Measurements from ENCODE around the gene NCCRP1. TPM values are rescaled to one million over a fixed set of nuclear protein-coding genes. Genes with fewer than 3 reads are reported as not detected.
A peak's percentile ranks its signal among the peaks of the same experiment; 100 is the strongest.

NCCRP1 gene
- total RNA-seq, 4 donors from 2014 or later: not detected

- no peak for TF ChIP-seq CTCF (IDR thresholded peaks at IDR 0.05)
- no peaks in the 10 kb centered on the region for H3K9me3 ChIP-seq
- no peak overlapping the region for H3K4me3 ChIP-seq
- peaks cover 0 to 68% (median 13%) of the 10 kb centered on the region in 4 donors for H3K4me1 ChIP-seq
- H3K36me3 ChIP-seq: peaks cover 0 to 21% (median 0%) of the 10 kb centered on the region in 3 donors
- no peak overlapping the region for H3K27ac ChIP-seq
- no peak for DNase-seq (ENCODE audit: low spot score in 2 of 2)
- 92 to 93% methylated on average over 7 of the region's 7 CpGs for WGBS, 2 donors
- no peaks in the 10 kb centered on the region for H3K27me3 ChIP-seq
These were observed 30.9 kb upstream of the NCCRP1 start for GRCh38 chr19:39165857-39166256.

GRCh38 chr19:39166571-39167391 is 30.0 kb upstream of the NCCRP1 start:
- 31 to 34% methylated on average over 21 to 24 of the region's 24 CpGs for WGBS, 2 donors
- Histone ChIP-seq H3K36me3 (peaks cover 0 to 30% (median 0%) of the 10 kb centered on the region in 3 donors), H3K9me3 (no peaks in the 10 kb centered on the region), H3K4me1 (peaks cover 0 to 62% (median 13%) of the 10 kb centered on the region in 4 donors), H3K4me3 (no peak overlapping the region), H3K27me3 (no peaks in the 10 kb centered on the region), H3K27ac (peak overlapping the region; percentile 17 to 68 (median 29))
- no peak for TF ChIP-seq EP300 (IDR thresholded peaks at IDR 0.05)
- no peak for TF ChIP-seq POLR2A (IDR thresholded peaks at IDR 0.05)
- DNase-seq (ENCODE audit: low spot score in 2 of 2): peak in 1 of 2 donors; percentile 35

DNA sequence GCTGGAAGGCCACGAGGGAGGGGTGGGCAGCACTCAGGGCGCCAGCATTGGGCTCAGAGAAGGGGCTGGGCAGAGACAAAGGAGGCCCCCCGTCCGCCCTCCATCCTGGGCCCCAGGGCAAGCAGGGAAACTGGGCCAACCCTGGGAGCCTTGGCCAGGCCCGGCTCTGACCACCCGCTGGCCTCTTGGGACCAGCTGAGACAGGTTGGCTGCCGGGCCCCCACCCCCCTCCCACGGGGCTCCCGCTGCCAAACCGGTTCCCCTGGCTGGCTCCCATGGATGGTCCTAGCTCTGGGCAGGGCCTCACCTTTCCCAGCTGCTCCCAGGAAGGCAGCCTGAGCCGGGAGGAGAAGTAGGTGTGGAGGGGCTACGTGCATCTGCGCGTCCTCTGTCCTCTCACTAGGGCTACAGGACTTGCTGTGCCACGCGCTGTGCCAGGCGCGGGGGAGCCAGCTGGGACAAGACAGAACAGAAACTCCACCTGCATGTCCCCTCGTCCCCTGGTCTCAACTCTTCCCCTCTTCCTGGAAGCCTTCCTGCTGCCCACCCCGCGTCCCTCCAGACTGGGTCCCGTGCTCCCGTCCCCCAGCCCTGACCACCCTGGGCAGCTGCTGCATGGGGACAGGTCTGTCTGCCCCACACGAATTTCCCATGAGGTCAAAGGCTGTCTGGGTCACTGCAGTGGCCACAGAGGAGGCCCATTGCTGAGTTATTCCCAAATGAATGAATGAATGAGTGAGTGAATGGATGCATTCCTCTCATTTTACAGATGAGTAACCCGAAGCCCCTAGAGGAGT is 29.1 kb upstream of the NCCRP1 start:
- DNase-seq (ENCODE audit: low spot score in 2 of 2): no peak
- Histone ChIP-seq H3K27me3 (no peaks in the 10 kb centered on the region), H3K9me3 (no peaks in the 10 kb centered on the region), H3K27ac (peak overlapping the region; percentile 17 to 68 (median 29)), H3K36me3 (peaks cover 0 to 39% (median 0%) of the 10 kb centered on the region in 3 donors), H3K4me1 (peaks cover 0 to 53% (median 13%) of the 10 kb centered on the region in 4 donors), H3K4me3 (no peak overlapping the region)
- WGBS, 2 donors: 78 to 79% methylated on average over 20 to 21 of the region's 25 CpGs
- no peak for TF ChIP-seq CTCF (IDR thresholded peaks at IDR 0.05)
- no peak for TF ChIP-seq EP300 (IDR thresholded peaks at IDR 0.05)
- TF ChIP-seq POLR2A (IDR thresholded peaks at IDR 0.05): no peak

- Histone ChIP-seq H3K27ac (no peak overlapping the region), H3K4me3 (no peak overlapping the region), H3K4me1 (peaks cover 0 to 47% (median 13%) of the 10 kb centered on the region in 4 donors), H3K27me3 (no peaks in the 10 kb centered on the region), H3K36me3 (peaks cover 0 to 47% (median 0%) of the 10 kb centered on the region in 3 donors), H3K9me3 (no peaks in the 10 kb centered on the region)
- TF ChIP-seq POLR2A (IDR thresholded peaks at IDR 0.05) (no peak), CTCF (IDR thresholded peaks at IDR 0.05) (no peak), EP300 (IDR thresholded peaks at IDR 0.05) (no peak)
- WGBS, 2 donors: 87 to 92% methylated on average over 22 of the region's 23 CpGs
- DNase-seq (ENCODE audit: low spot score in 2 of 2): no peak
These were observed 28.3 kb upstream of the NCCRP1 start for GRCh38 chr19:39168258-39169142.

- Histone ChIP-seq H3K36me3 (peaks cover 0 to 55% (median 0%) of the 10 kb centered on the region in 3 donors), H3K4me1 (peaks cover 0 to 47% (median 13%) of the 10 kb centered on the region in 4 donors), H3K9me3 (no peaks in the 10 kb centered on the region), H3K4me3 (no peak overlapping the region), H3K27me3 (no peaks in the 10 kb centered on the region), H3K27ac (no peak overlapping the region)
- WGBS, 2 donors: 90 to 91% methylated on average over 25 to 34 of the region's 36 CpGs
- TF ChIP-seq CTCF (IDR thresholded peaks at IDR 0.05): no peak
- TF ChIP-seq POLR2A (IDR thresholded peaks at IDR 0.05): no peak
- no peak for TF ChIP-seq EP300 (IDR thresholded peaks at IDR 0.05)
- no peak for DNase-seq (ENCODE audit: low spot score in 2 of 2)
These were observed 27.5 kb upstream of the NCCRP1 start for GRCh38 chr19:39169143-39169810.
